ENCODE measurements around the gene PBX2.

GRCh38 chr6:32151181-32151862 lies 38.7 kb downstream of the PBX2 start:
- TF ChIP-seq POLR2A (IDR thresholded peaks at IDR 0.05): no peak
- no peak for TF ChIP-seq EP300 (IDR thresholded peaks at IDR 0.05)
